ENCODE measurements around the gene SLC6A3. TPM values are rescaled to one million over a fixed set of nuclear protein-coding genes. Genes with fewer than 3 reads are reported as not detected.

The SLC6A3 gene
- total RNA-seq, 1 experiment from 2014 or later: 0.05 TPM

- H3K36me3 ChIP-seq (ENCODE audit: control insufficient read depth, insufficient read depth, low read length): no peaks in the 10 kb centered on the region
- H3K27me3 ChIP-seq (ENCODE audit: control insufficient read depth, insufficient read depth, low read length): no peaks in the 10 kb centered on the region
- no peak overlapping the region for H3K27ac ChIP-seq (ENCODE audit: low read length)
- no peak for TF ChIP-seq TCF7L2 (IDR thresholded peaks at IDR 0.05; ENCODE audit: low read depth, low read length)
- TF ChIP-seq POLR2AphosphoS5 (IDR thresholded peaks at IDR 0.05; ENCODE audit: low read depth, low read length): no peak
- no peak for TF ChIP-seq SIN3A (IDR thresholded peaks at IDR 0.05; ENCODE audit: borderline replicate concordance, insufficient read depth, low read depth, low read length)
- no peak for TF ChIP-seq CTCF (IDR thresholded peaks at IDR 0.05)
- no peak for TF ChIP-seq REST (IDR thresholded peaks at IDR 0.05; ENCODE audit: insufficient read depth in 1 of 2, low read depth in 2 of 2, low read length in 1 of 2)
- no peak overlapping the region for H3K4me3 ChIP-seq (ENCODE audit: low read depth in 2 of 2, low read length in 2 of 2)
- no peaks in the 10 kb centered on the region for H3K9me3 ChIP-seq (ENCODE audit: control insufficient read depth, insufficient read depth, low read depth, low read length)
- no TSS peak for BruUV-seq (replicated peaks)
- intact Hi-C loops (cut with micrococcal nuclease; ENCODE audit: unreplicated experiment) (no loop called here), in situ Hi-C loops (cut with HindIII; ENCODE audit: low pct_unique_long_range_greater_than_20kb, low sequenced_read_pairs) (no loop called here)
- no peaks in the 10 kb centered on the region for H3K4me1 ChIP-seq (ENCODE audit: control insufficient read depth, insufficient read depth, low read length)
- ATAC-seq: peak; percentile 63
- ChIA-PET POLR2A (interaction anchor here (0.6 kb wide), 1 partner anchor 287 kb away, joined by 4 read pairs; no protein-coding TSS in a partner anchor), CTCF (interaction anchor here (0.6 to 1.0 kb wide), 7 partner anchors 9 to 546 kb away, joined by 3 to 18 read pairs (median 4); no protein-coding TSS in a partner anchor)
- no peak for DNase-seq (ENCODE audit: low read depth, low spot score)
These were observed 35.0 kb upstream of the SLC6A3 start for GRCh38 chr5:1480217-1480616.

DNA sequence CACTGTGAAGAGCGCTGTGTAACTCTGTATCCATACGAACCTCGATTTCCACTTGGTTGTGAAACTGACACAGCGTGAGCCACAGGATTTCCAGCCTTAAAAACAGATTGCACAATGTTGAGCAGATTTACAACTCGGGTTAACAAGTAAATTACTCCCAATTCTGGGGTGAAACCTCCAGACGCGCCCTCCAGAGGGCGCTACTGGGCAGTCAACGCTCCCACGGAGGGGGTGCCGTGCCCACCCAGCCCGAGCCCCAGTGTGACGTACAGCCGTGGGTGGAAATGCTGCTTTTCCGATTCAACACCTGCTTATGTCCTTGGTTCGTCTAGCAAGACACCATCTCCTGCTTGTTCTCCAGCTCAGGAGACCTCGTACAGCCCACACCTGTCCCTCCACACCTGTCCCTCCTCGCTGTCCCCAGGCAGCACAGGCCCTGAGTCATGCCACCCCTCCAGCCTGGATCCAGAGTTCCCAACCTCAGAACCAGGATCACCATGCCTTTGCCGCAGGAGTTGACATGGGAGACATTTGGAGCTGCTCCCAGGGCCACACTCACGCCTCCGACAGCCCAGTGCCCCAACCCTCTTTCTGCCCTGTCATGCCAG lies 34.4 kb upstream of the SLC6A3 start:
- DNase-seq (ENCODE audit: low read depth, low spot score) (no peak), ATAC-seq (peak; percentile 28)
- Histone ChIP-seq H3K4me1 (ENCODE audit: control insufficient read depth, insufficient read depth, low read length) (no peaks in the 10 kb centered on the region), H3K9me3 (ENCODE audit: control insufficient read depth, insufficient read depth, low read depth, low read length) (no peaks in the 10 kb centered on the region), H3K36me3 (ENCODE audit: control insufficient read depth, insufficient read depth, low read length) (no peaks in the 10 kb centered on the region), H3K4me3 (ENCODE audit: low read depth in 2 of 2, low read length in 2 of 2) (no peak overlapping the region), H3K27ac (ENCODE audit: low read length) (no peak overlapping the region), H3K27me3 (ENCODE audit: control insufficient read depth, insufficient read depth, low read length) (no peaks in the 10 kb centered on the region)
- in situ Hi-C loops (cut with HindIII; ENCODE audit: low pct_unique_long_range_greater_than_20kb, low sequenced_read_pairs): no loop called here
- BruUV-seq (replicated peaks): no TSS peak
- intact Hi-C loops (cut with micrococcal nuclease; ENCODE audit: unreplicated experiment): loop anchor here (2.0 kb wide), 1 partner anchor 163 kb away; no protein-coding TSS in a partner anchor
- CTCF ChIA-PET: interaction anchor here (0.5 to 1.0 kb wide), 6 partner anchors 23 to 546 kb away, joined by 3 to 18 read pairs (median 6); no protein-coding TSS in a partner anchor
- TF ChIP-seq CTCF (IDR thresholded peaks at IDR 0.05) (peak; percentile 89), REST (IDR thresholded peaks at IDR 0.05; ENCODE audit: insufficient read depth in 1 of 2, low read depth in 2 of 2, low read length in 1 of 2) (no peak)
- POLR2A ChIA-PET: no interaction called here

Data from Panc1 (cell line).